ENCODE measurements around the gene SMCO3. TPM values are rescaled to one million over a fixed set of nuclear protein-coding genes. Genes with fewer than 3 reads are reported as not detected.

The SMCO3 gene
- polyA plus RNA-seq, 4 donors: 0.06 to 0.25 TPM; not detected in 2

GRCh38 chr12:14846876-14847580 lies 33.0 kb upstream of the SMCO3 start:
- WGBS, 3 donors: 50 to 66% (median 54%) methylated on average over 4 of the region's 4 CpGs
- Histone ChIP-seq H3K27me3 (ENCODE audit: control insufficient read depth in 3 of 3, insufficient read depth in 3 of 3, low read length in 3 of 3) (no peaks in the 10 kb centered on the region), H3K27ac (ENCODE audit: low read depth in 1 of 3, low read length in 2 of 3) (no peak overlapping the region), H3K4me1 (ENCODE audit: control insufficient read depth in 3 of 3, insufficient read depth in 2 of 3, low read depth in 1 of 3, low read length in 2 of 3) (peaks cover 0 to 11% (median 4%) of the 10 kb centered on the region in 3 donors), H3K36me3 (ENCODE audit: control insufficient read depth in 3 of 3, insufficient read depth in 2 of 3, low read depth in 1 of 3, low read length in 3 of 3) (no peaks in the 10 kb centered on the region), H3K4me3 (ENCODE audit: low read depth in 1 of 3, low read length in 3 of 3) (no peak overlapping the region), H3K9me3 (ENCODE audit: control insufficient read depth in 2 of 2, insufficient read depth in 1 of 2, low read depth in 1 of 2, low read length in 1 of 2) (no peaks in the 10 kb centered on the region)
- DNase-seq (no peak), FAIRE-seq (no peak)

- 37 to 42% (median 41%) methylated on average over 3 of the region's 3 CpGs for WGBS, 3 donors
- H3K4me3 ChIP-seq (ENCODE audit: low read depth in 1 of 3, low read length in 3 of 3): no peak overlapping the region
- no peak overlapping the region for H3K27ac ChIP-seq (ENCODE audit: low read depth in 1 of 3, low read length in 2 of 3)
- no peaks in the 10 kb centered on the region for H3K27me3 ChIP-seq (ENCODE audit: control insufficient read depth in 3 of 3, insufficient read depth in 3 of 3, low read length in 3 of 3)
- no peaks in the 10 kb centered on the region for H3K36me3 ChIP-seq (ENCODE audit: control insufficient read depth in 3 of 3, insufficient read depth in 2 of 3, low read depth in 1 of 3, low read length in 3 of 3)
- H3K4me1 ChIP-seq (ENCODE audit: control insufficient read depth in 3 of 3, insufficient read depth in 2 of 3, low read depth in 1 of 3, low read length in 2 of 3): peaks cover 0 to 18% (median 9%) of the 10 kb centered on the region in 3 donors
- FAIRE-seq (no peak), DNase-seq (no peak)
- no peaks in the 10 kb centered on the region for H3K9me3 ChIP-seq (ENCODE audit: control insufficient read depth in 2 of 2, insufficient read depth in 1 of 2, low read depth in 1 of 2, low read length in 1 of 2)
These were observed 32.1 kb upstream of the SMCO3 start for GRCh38 chr12:14846042-14846587.

- H3K27me3 ChIP-seq (ENCODE audit: control insufficient read depth in 3 of 3, insufficient read depth in 3 of 3, low read length in 3 of 3): no peaks in the 10 kb centered on the region
- no peaks in the 10 kb centered on the region for H3K9me3 ChIP-seq (ENCODE audit: control insufficient read depth in 2 of 2, insufficient read depth in 1 of 2, low read depth in 1 of 2, low read length in 1 of 2)
- peak; percentile 50 to 71 for DNase-seq
- H3K27ac ChIP-seq (ENCODE audit: low read depth in 1 of 3, low read length in 2 of 3): no peak overlapping the region
- H3K4me1 ChIP-seq (ENCODE audit: control insufficient read depth in 3 of 3, insufficient read depth in 2 of 3, low read depth in 1 of 3, low read length in 2 of 3): peaks cover 0 to 23% (median 9%) of the 10 kb centered on the region in 3 donors
- no peak overlapping the region for H3K4me3 ChIP-seq (ENCODE audit: low read depth in 1 of 3, low read length in 3 of 3)
- no peak for FAIRE-seq
- 10 to 15% (median 12%) methylated on average over 3 of the region's 3 CpGs for WGBS, 3 donors
- H3K36me3 ChIP-seq (ENCODE audit: control insufficient read depth in 3 of 3, insufficient read depth in 2 of 3, low read depth in 1 of 3, low read length in 3 of 3): no peaks in the 10 kb centered on the region
These were observed 31.4 kb upstream of the SMCO3 start for GRCh38 chr12:14845350-14845750.

- Histone ChIP-seq H3K27ac (ENCODE audit: low read depth in 1 of 3, low read length in 2 of 3) (no peak overlapping the region), H3K4me1 (ENCODE audit: control insufficient read depth in 3 of 3, insufficient read depth in 2 of 3, low read depth in 1 of 3, low read length in 2 of 3) (peaks cover 0 to 25% (median 9%) of the 10 kb centered on the region in 3 donors), H3K9me3 (ENCODE audit: control insufficient read depth in 2 of 2, insufficient read depth in 1 of 2, low read depth in 1 of 2, low read length in 1 of 2) (no peaks in the 10 kb centered on the region), H3K27me3 (ENCODE audit: control insufficient read depth in 3 of 3, insufficient read depth in 3 of 3, low read length in 3 of 3) (no peaks in the 10 kb centered on the region), H3K36me3 (ENCODE audit: control insufficient read depth in 3 of 3, insufficient read depth in 2 of 3, low read depth in 1 of 3, low read length in 3 of 3) (no peaks in the 10 kb centered on the region), H3K4me3 (ENCODE audit: low read depth in 1 of 3, low read length in 3 of 3) (no peak overlapping the region)
- FAIRE-seq: no peak
- DNase-seq: no peak
These were observed 30.4 kb upstream of the SMCO3 start for GRCh38 chr12:14844401-14844800.

DNA sequence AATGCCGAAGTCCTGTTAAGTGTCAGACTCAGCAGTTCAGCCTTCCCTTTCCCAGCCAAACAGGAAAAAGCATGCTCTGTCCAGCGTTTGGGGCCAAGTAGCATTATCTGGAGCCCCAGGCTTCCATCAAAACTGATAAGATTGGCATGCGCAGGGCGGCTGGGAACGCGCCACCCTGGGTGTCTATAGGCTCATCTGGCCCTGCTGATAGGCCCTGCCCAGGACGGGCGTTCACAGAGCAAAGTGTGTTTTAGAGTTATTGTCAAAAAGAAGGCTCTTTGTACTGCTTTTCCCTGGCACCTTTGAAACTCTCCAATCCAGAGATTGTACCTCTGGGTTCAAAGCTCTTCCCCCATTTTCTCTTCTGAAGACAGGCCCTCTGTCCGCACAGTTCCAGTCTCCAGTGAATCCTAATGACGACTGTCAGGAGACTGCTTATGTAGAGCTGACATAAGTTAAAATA lies 29.5 kb upstream of the SMCO3 start, which contains the start of gene ART4:
ART4 (minus strand) TSS at position 102 of the 463 bp plus-strand sequence. CDS start 413 bp downstream, outside the sequence.
- H3K4me3 ChIP-seq (ENCODE audit: low read depth in 1 of 3, low read length in 3 of 3): no peak within 1 kb of the TSS
- peaks cover 0 to 25% (median 9%) of the 10 kb centered on the region in 3 donors for H3K4me1 ChIP-seq (ENCODE audit: control insufficient read depth in 3 of 3, insufficient read depth in 2 of 3, low read depth in 1 of 3, low read length in 2 of 3)

DNA sequence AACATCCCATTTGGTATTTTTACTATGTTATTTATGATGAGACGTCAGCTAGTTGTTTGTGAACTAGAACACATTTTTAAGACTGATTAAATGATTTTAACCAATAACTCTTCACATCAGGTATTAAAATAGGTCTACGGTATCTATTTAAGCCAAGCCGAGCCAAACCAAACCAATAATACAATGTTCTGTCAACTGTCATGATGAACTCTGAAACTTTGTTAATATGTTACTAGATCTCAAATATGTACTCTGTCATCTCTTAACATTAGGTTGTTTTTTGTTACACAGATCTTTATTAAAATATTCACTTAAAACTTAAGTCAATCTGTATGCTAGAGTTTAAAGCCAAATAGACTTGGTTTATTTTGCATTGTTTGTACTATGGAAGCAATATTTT lies 28.3 kb upstream of the SMCO3 start:
- FAIRE-seq (no peak), DNase-seq (peak in 1 of 2 donors; percentile 39)
- Histone ChIP-seq H3K4me1 (ENCODE audit: control insufficient read depth in 3 of 3, insufficient read depth in 2 of 3, low read depth in 1 of 3, low read length in 2 of 3) (peaks cover 0 to 25% (median 9%) of the 10 kb centered on the region in 3 donors), H3K9me3 (ENCODE audit: control insufficient read depth in 2 of 2, insufficient read depth in 1 of 2, low read depth in 1 of 2, low read length in 1 of 2) (peaks cover 0 to 3% of the 10 kb centered on the region in 2 donors), H3K4me3 (ENCODE audit: low read depth in 1 of 3, low read length in 3 of 3) (no peak overlapping the region), H3K36me3 (ENCODE audit: control insufficient read depth in 3 of 3, insufficient read depth in 2 of 3, low read depth in 1 of 3, low read length in 3 of 3) (no peaks in the 10 kb centered on the region), H3K27me3 (ENCODE audit: control insufficient read depth in 3 of 3, insufficient read depth in 3 of 3, low read length in 3 of 3) (no peaks in the 10 kb centered on the region), H3K27ac (ENCODE audit: low read depth in 1 of 3, low read length in 2 of 3) (peak overlapping the region in 1 of 3 donors; percentile 45)
- WGBS, 3 donors: 33 to 57% (median 51%) methylated on average over 3 of the region's 3 CpGs

More for the DNA sequence above, 29.5 kb upstream of the SMCO3 start, which contains the start of gene ART4:
- H3K27ac ChIP-seq (ENCODE audit: low read depth in 1 of 3, low read length in 2 of 3): peak within 1 kb of the TSS in 2 of 3 donors; percentile 32 to 45
- whole genome bisulfite sequencing, 3 donors: 57 to 71% (median 64%) methylated on average over 10 of the region's 10 CpGs
- H3K36me3 ChIP-seq (ENCODE audit: control insufficient read depth in 3 of 3, insufficient read depth in 2 of 3, low read depth in 1 of 3, low read length in 3 of 3): no peaks in the 10 kb centered on the region
- H3K27me3 ChIP-seq (ENCODE audit: control insufficient read depth in 3 of 3, insufficient read depth in 3 of 3, low read length in 3 of 3): no peaks in the 10 kb centered on the region
- peak in 1 of 2 donors; percentile 52 for DNase-seq
- FAIRE-seq: no peak
- peaks cover 0 to 3% of the 10 kb centered on the region in 2 donors for H3K9me3 ChIP-seq (ENCODE audit: control insufficient read depth in 2 of 2, insufficient read depth in 1 of 2, low read depth in 1 of 2, low read length in 1 of 2)

DNA sequence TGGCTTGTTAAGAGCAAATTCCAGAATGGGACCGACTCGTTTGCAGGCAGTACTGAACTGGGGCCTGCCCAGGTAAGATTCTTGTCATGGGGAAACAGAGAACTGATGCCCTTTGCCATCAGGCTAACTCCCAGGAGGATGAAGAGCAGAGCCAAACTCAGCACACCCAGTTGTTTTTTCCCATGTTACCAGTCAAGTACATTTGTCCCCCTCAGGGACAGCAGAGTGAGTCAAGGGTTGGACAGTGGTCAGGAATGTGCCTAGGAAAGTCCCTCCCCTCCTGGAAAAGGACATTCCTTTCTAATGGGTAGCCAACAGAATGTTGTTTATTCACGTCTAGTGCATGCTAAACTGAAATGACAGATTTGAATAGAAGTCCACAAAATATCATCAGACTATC lies 27.8 kb upstream of the SMCO3 start:
- WGBS, 3 donors: 55 to 83% (median 76%) methylated on average over 3 of the region's 3 CpGs
- no peaks in the 10 kb centered on the region for H3K36me3 ChIP-seq (ENCODE audit: control insufficient read depth in 3 of 3, insufficient read depth in 2 of 3, low read depth in 1 of 3, low read length in 3 of 3)
- peak overlapping the region in 2 of 3 donors; percentile 45 to 77 for H3K27ac ChIP-seq (ENCODE audit: low read depth in 1 of 3, low read length in 2 of 3)
- no peak overlapping the region for H3K4me3 ChIP-seq (ENCODE audit: low read depth in 1 of 3, low read length in 3 of 3)
- peaks cover 0 to 3% of the 10 kb centered on the region in 2 donors for H3K9me3 ChIP-seq (ENCODE audit: control insufficient read depth in 2 of 2, insufficient read depth in 1 of 2, low read depth in 1 of 2, low read length in 1 of 2)
- H3K4me1 ChIP-seq (ENCODE audit: control insufficient read depth in 3 of 3, insufficient read depth in 2 of 3, low read depth in 1 of 3, low read length in 2 of 3): peaks cover 0 to 25% (median 9%) of the 10 kb centered on the region in 3 donors
- H3K27me3 ChIP-seq (ENCODE audit: control insufficient read depth in 3 of 3, insufficient read depth in 3 of 3, low read length in 3 of 3): no peaks in the 10 kb centered on the region
- DNase-seq (peak in 1 of 2 donors; percentile 26), FAIRE-seq (no peak)

DNA sequence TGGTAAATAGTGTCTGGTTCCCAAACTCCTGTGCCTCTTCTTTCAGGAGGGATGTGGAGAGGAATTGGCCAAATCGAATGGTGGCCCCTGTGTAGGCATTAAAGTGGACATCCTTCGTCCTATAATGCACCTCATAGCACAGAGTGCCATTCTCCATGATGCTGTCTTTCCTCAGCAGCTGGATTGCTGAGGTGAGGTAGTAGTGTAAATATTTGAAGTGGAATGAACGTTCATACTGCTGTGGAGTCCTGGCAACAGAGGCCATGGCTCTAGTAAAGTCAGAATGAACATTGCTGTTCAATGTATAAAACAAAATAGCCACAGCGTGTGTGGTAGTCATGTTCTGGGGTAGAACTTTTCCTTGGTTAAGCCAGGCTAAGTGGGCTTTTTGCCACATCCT lies 26.6 kb upstream of the SMCO3 start:
- Histone ChIP-seq H3K27ac (ENCODE audit: low read depth in 1 of 3, low read length in 2 of 3) (peak overlapping the region in 1 of 3 donors; percentile 12), H3K36me3 (ENCODE audit: control insufficient read depth in 3 of 3, insufficient read depth in 2 of 3, low read depth in 1 of 3, low read length in 3 of 3) (no peaks in the 10 kb centered on the region), H3K9me3 (ENCODE audit: control insufficient read depth in 2 of 2, insufficient read depth in 1 of 2, low read depth in 1 of 2, low read length in 1 of 2) (peaks cover 0 to 3% of the 10 kb centered on the region in 2 donors), H3K27me3 (ENCODE audit: control insufficient read depth in 3 of 3, insufficient read depth in 3 of 3, low read length in 3 of 3) (no peaks in the 10 kb centered on the region), H3K4me3 (ENCODE audit: low read depth in 1 of 3, low read length in 3 of 3) (no peak overlapping the region), H3K4me1 (ENCODE audit: control insufficient read depth in 3 of 3, insufficient read depth in 2 of 3, low read depth in 1 of 3, low read length in 2 of 3) (peaks cover 0 to 25% (median 9%) of the 10 kb centered on the region in 3 donors)
- peak in 1 of 2 donors; percentile 18 for DNase-seq
- no peak for FAIRE-seq
- 67 to 83% (median 78%) methylated on average over 4 of the region's 4 CpGs for WGBS, 3 donors

Data from small intestine (tissue), 7 donors.